SK-N-MC (cell line): ENCODE results near the gene HAS3.
"Not testable (repeated sequence)": the region's sequence is repeated elsewhere in the genome, so short reads cannot be mapped to it uniquely, and the experiment has no call there.

ENCODE experiments used
- DNase-seq: peaks from one replicate; pipeline ENCODE4 v3.0.0-alpha.2; 2011; ENCODE audit warnings: low read depth, low spot score
- H3K27ac ChIP-seq: fragments of 200-600 bp; sonication (generic); 2 replicates; pipeline ENCODE4 v1.5.1; 2016; ENCODE audit warnings: mixed run types
- H3K36me3 ChIP-seq: fragments of 200-600 bp; sonication (generic); 2 replicates; pipeline ENCODE4 v1.6.1; 2017; ENCODE audit warnings: antibody characterized with exemption, low read length, mixed read lengths; ENCODE audit not compliant: insufficient read depth
- H3K4me3 ChIP-seq: fragments of 200-600 bp; sonication (generic); 2 replicates; pipeline ENCODE4 v1.5.1; 2016
- H3K9ac ChIP-seq: fragments of 200-600 bp; sonication (generic); 2 replicates; pipeline ENCODE4 v1.8.0; 2017; ENCODE audit warnings: mixed run types, mixed read lengths; ENCODE audit not compliant: insufficient read length
- H3K9me3 ChIP-seq: fragments of 200-600 bp; sonication (generic); 2 replicates; pipeline ENCODE4 v1.6.1; 2017; ENCODE audit warnings: low read depth, mild to moderate bottlenecking, antibody characterized with exemption, low read length, moderate library complexity, mixed read lengths
- EZH2 ChIP-seq: fragments of 200-600 bp; sonication (generic); IDR thresholded peaks from one replicate; pipeline ENCODE4 v1.6.1; 2017; ENCODE audit warnings: antibody characterized with exemption
- FOXP2 ChIP-seq: optimal IDR thresholded peaks from 2 replicates; pipeline ENCODE3; 2011; ENCODE audit warnings: mild to moderate bottlenecking, moderate library complexity; ENCODE audit not compliant: insufficient read depth; ENCODE audit errors: extremely low read length, control extremely low read depth
- POLR2AphosphoS5 ChIP-seq: IDR thresholded peaks from 2 replicates; pipeline ENCODE4 v1.6.1; 2012; ENCODE audit warnings: mild to moderate bottlenecking, low read depth, low read length, borderline replicate concordance

The HAS3 gene

GRCh38 chr16:69116906-69117305 lies 11.5 kb downstream of the HAS3 start:
- H3K36me3 ChIP-seq, result peaks cover 21% of the 10 kb centered on the region; the same call in 1 of the 2 replicates
- DNase-seq, result no peak

GRCh38 chr16:69118468-69118867 lies 13.0 kb downstream of the HAS3 start:
- H3K27ac ChIP-seq, result no peak overlapping the region
- DNase-seq, result no peak
- no peak for TF ChIP-seq POLR2AphosphoS5
- TF ChIP-seq FOXP2, result no peak
- no peak for TF ChIP-seq EZH2
- H3K9ac ChIP-seq, result no peak overlapping the region
- no peaks in the 10 kb centered on the region for H3K9me3 ChIP-seq
- peaks cover 23% of the 10 kb centered on the region; the same call in 1 of the 2 replicates for H3K36me3 ChIP-seq
- no peak overlapping the region for H3K4me3 ChIP-seq

More at GRCh38 chr16:69116906-69117305, 11.5 kb downstream of the HAS3 start:
- Histone ChIP-seq H3K4me3 (no peak overlapping the region), H3K27ac (no peak overlapping the region), H3K9ac (no peak overlapping the region), H3K9me3 (no peaks in the 10 kb centered on the region)
- TF ChIP-seq FOXP2 (no peak), POLR2AphosphoS5 (no peak), EZH2 (no peak)

GRCh38 chr16:69118994-69119393 lies 13.5 kb downstream of the HAS3 start:
- H3K4me3 ChIP-seq, result no peak overlapping the region
- no peaks in the 10 kb centered on the region for H3K9me3 ChIP-seq
- TF ChIP-seq POLR2AphosphoS5 (no peak), FOXP2 (no peak), EZH2 (no peak)
- no peak overlapping the region for H3K9ac ChIP-seq
- no peak overlapping the region for H3K27ac ChIP-seq
- H3K36me3 ChIP-seq, result peaks cover 23% of the 10 kb centered on the region; the same call in 1 of the 2 replicates
- DNase-seq, result no peak

DNA sequence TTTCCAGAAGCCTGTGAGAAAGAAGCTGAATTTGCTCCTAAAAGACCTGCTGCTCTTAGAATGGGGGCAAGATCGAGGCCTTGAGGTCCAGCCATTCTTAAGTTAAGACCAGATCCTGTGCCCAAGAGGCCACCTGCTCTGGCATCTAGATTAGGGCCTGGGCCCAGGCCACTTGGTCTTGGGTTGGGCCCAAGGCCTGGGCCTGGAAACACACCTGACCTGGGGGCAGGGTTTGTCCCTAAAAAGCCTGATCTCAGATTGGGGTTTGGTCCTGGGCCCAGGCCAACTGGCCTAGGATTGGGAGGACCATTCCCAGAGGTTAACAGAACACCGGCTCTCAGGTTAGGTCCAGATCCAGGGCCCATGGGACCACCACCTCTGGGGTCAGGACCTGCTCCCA lies 14.1 kb downstream of the HAS3 start:
- Histone ChIP-seq H3K9ac (no peak overlapping the region), H3K4me3 (no peak overlapping the region), H3K27ac (no peak overlapping the region), H3K9me3 (no peaks in the 10 kb centered on the region), H3K36me3 (peaks cover 23% of the 10 kb centered on the region; the same call in 1 of the 2 replicates)
- no peak for DNase-seq
- TF ChIP-seq POLR2AphosphoS5 (no peak), FOXP2 (no peak), EZH2 (no peak)

DNA sequence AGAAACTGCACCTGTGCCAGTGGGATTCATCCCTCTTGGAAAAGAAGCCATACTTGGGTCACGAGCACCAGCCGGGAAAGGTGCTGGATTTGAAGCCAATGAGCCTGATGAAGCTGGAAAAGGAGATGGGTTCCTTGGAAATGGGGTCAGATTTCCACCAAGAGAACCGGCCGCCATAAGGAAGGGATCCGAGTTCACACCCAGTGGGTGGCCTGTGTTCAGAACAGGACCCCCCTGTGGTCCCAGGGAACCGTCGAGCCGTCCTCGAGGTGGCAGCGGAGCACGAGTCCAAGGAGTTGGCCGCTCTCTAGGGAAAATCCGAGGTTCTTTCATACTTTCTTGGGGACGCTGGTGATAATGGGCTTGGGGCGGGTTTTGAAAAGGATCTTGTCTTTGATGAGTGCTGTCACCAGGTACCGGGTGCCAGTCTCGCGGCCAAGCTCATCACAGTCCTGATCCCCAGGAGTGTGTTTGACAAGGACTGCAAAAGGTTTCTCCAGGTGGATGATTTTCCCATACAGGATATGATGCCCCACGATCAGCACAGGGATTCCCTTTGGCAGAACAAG lies 14.7 kb downstream of the HAS3 start:
- H3K36me3 ChIP-seq, result peaks cover 23% of the 10 kb centered on the region; the same call in 1 of the 2 replicates
- no peak overlapping the region for H3K9ac ChIP-seq
- no peak overlapping the region for H3K4me3 ChIP-seq
- TF ChIP-seq FOXP2 (no peak), EZH2 (no peak), POLR2AphosphoS5 (no peak)
- H3K27ac ChIP-seq, result no peak overlapping the region
- no peaks in the 10 kb centered on the region for H3K9me3 ChIP-seq
- no peak for DNase-seq

DNA sequence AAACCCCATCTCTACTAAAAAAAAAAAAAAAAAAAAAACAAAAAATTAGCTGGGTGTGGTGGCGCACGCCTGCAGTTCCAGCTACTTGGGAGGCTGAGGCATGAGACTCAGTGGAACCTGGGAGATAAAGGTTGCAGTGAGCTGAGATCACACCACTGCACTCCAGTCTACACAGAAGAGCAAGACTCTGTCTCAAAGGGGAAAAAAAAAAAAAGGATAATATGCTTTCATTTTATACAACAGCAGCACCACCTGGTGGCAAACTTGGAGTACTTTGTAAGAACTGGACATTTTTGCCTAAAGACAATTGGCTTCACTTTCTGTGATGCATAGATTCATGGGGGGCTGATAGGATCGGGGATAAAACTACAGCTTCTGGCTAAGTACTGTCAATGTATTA lies 18.5 kb downstream of the HAS3 start:
- TF ChIP-seq POLR2AphosphoS5 (no peak), FOXP2 (no peak), EZH2 (no peak)
- no peak overlapping the region for H3K27ac ChIP-seq
- peak; percentile 16 for DNase-seq
- peaks cover 23% of the 10 kb centered on the region; the same call in 1 of the 2 replicates for H3K36me3 ChIP-seq
- no peak overlapping the region for H3K4me3 ChIP-seq
- no peaks in the 10 kb centered on the region for H3K9me3 ChIP-seq
- H3K9ac ChIP-seq, result no peak overlapping the region

- not testable (repeated sequence) for H3K4me3 ChIP-seq, H3K27ac ChIP-seq, H3K9me3 ChIP-seq, DNase-seq, H3K9ac ChIP-seq
- H3K36me3 ChIP-seq, result peaks cover 22% of the 10 kb centered on the region; the same call in 1 of the 2 replicates
These were observed 19.0 kb downstream of the HAS3 start for GRCh38 chr16:69124406-69124805.

GRCh38 chr16:69124961-69125360 lies 19.5 kb downstream of the HAS3 start:
- DNase-seq, H3K27ac ChIP-seq, H3K9ac ChIP-seq, H3K4me3 ChIP-seq, H3K9me3 ChIP-seq: not testable (repeated sequence)
- H3K36me3 ChIP-seq, result peaks cover 17% of the 10 kb centered on the region; the same call in 1 of the 2 replicates

DNA sequence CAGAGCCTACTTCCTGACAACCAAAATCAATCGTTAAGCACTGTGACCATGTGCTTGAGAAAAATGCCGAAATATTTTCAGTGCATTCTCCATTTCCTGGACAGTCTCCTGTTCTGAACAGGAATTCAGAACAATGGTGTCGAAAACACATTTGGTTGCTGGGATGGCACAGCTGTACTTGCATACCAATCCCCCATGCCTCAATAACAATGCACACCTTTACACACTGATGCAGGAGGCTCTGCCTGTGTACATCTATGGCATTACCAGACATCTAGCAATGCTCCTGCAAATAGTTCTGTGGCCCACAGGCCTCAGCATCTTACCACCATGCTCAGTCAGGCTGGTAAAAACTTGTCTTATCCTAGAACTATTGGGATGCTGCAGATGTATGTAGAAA lies 20.8 kb downstream of the HAS3 start:
- TF ChIP-seq EZH2 (no peak), FOXP2 (no peak), POLR2AphosphoS5 (no peak)
- H3K9me3 ChIP-seq, result no peaks in the 10 kb centered on the region
- H3K27ac ChIP-seq, result no peak overlapping the region
- DNase-seq, result no peak
- no peak overlapping the region for H3K9ac ChIP-seq
- no peak overlapping the region for H3K4me3 ChIP-seq
- H3K36me3 ChIP-seq, result peaks cover 5% of the 10 kb centered on the region; the same call in 1 of the 2 replicates

- H3K9me3 ChIP-seq, H3K4me3 ChIP-seq, H3K36me3 ChIP-seq, H3K9ac ChIP-seq, DNase-seq, H3K27ac ChIP-seq: not testable (repeated sequence)
These were observed 21.3 kb downstream of the HAS3 start for GRCh38 chr16:69126801-69127200.
